K562 (cell line): ENCODE measurements around the gene PTBP3. TPM values are rescaled to one million over a fixed set of nuclear protein-coding genes. Genes with fewer than 3 reads are reported as not detected.

ENCODE experiments used
- ARID4B ChIP-seq: sonication (generic); formaldehyde crosslinking; IDR thresholded peaks from 2 replicates; pipeline ENCODE4 v1.8.0; 2022; ENCODE audit warnings: mild to moderate bottlenecking, missing genetic modification reagents
- DACH1 ChIP-seq: fragments of 450-650 bp; IDR thresholded peaks from 2 replicates; pipeline ENCODE4 v1.6.1; 2018; ENCODE audit not compliant: partially characterized antibody
- FOXJ2 ChIP-seq: fragments of 200-800 bp; sonication (Bioruptor generic); IDR thresholded peaks from 2 replicates; pipeline ENCODE4 v1.6.1; 2016; ENCODE audit warnings: missing genetic modification characterization, missing compliant biosample characterization
- IRF9 ChIP-seq: fragments of 450-650 bp; IDR thresholded peaks from 2 replicates; pipeline ENCODE4 v1.6.1; 2016; ENCODE audit warnings: missing biosample characterization, missing genetic modification characterization
- NFE2L1 ChIP-seq: fragments of 450-650 bp; IDR thresholded peaks from 2 replicates; pipeline ENCODE4 v1.6.1; 2016; ENCODE audit warnings: missing genetic modification characterization, low read depth, mild to moderate bottlenecking, missing compliant biosample characterization, moderate library complexity, borderline replicate concordance
- SAFB ChIP-seq: fragments of 200-400 bp; formaldehyde crosslinking; IDR thresholded peaks from 2 replicates; pipeline ENCODE4 v1.6.1; 2017; ENCODE audit warnings: low read depth, low read length, borderline replicate concordance
- XRCC5 ChIP-seq: fragments of 200-400 bp; formaldehyde crosslinking; IDR thresholded peaks from 2 replicates; pipeline ENCODE4 v1.6.1; 2017; ENCODE audit warnings: low read depth, mild to moderate bottlenecking, low read length
- ZBTB1 ChIP-seq: sonication (generic); formaldehyde crosslinking; IDR thresholded peaks from 2 replicates; pipeline ENCODE4 v1.8.1; 2023; ENCODE audit warnings: missing genetic modification reagents, low read depth, mild to moderate bottlenecking, borderline replicate concordance
- ZBTB26 ChIP-seq: fragments of 450-650 bp; formaldehyde crosslinking; IDR thresholded peaks from 2 replicates; pipeline ENCODE4 v1.4.0; 2022; ENCODE audit warnings: missing genetic modification characterization
- ZC3H8 ChIP-seq: fragments of 450-650 bp; IDR thresholded peaks from 2 replicates; pipeline ENCODE4 v1.6.1; 2017
- ZNF239 ChIP-seq: fragments of 250-450 bp; sonication (Bioruptor Pico); IDR thresholded peaks from 2 replicates; pipeline ENCODE4 v1.4.0; 2020; ENCODE audit warnings: mild to moderate bottlenecking
- ZNF24 ChIP-seq: fragments of 450-650 bp; IDR thresholded peaks from 2 replicates; pipeline ENCODE4 v1.6.1; 2016
- ZNF395 ChIP-seq: fragments of 200-800 bp; sonication (Bioruptor generic); IDR thresholded peaks from 2 replicates; pipeline ENCODE4 v1.6.1; 2017; ENCODE audit warnings: missing genetic modification characterization, missing compliant biosample characterization
- ZNF512 ChIP-seq: IDR thresholded peaks from 2 replicates; pipeline ENCODE4 v1.6.1; 2016; ENCODE audit warnings: missing genetic modification characterization, missing compliant biosample characterization
- ZNF740 ChIP-seq, 3 experiments: fragments of 200-800 bp in 1 of 3; sonication (Bioruptor generic) in 1 of 3; sonication (generic) in 1 of 3; formaldehyde crosslinking in 1 of 3; IDR thresholded peaks; 2 replicates each; pipeline versions ENCODE4 v1.6.1 to v1.8.0; 2016 to 2022; ENCODE audit warnings: mild to moderate bottlenecking in 2 of 3, missing compliant biosample characterization in 2 of 3, missing genetic modification characterization in 2 of 3, missing genetic modification reagents in 1 of 3
- polyA plus RNA-seq, 8 experiments: library from polyadenylated mRNA; depleted of rRNA in 4 of 8; stranded (reverse) in 5 of 8; unstranded in 3 of 8; fragments of >200 nt; fragmentation: Nextera tagmentation in 2 of 8; fragmentation: Illumina TruSeq in 1 of 8; extraction: Ambion mirVana in 2 of 8; extraction: Trizol in 1 of 8; gene quantifications; 2 replicates each; pipeline versions ENCODE4 v1.2.1 to v1.2.3, GENCODE V29; 2011 to 2014; ENCODE audit warnings: inconsistent platforms in 1 of 8, missing spikeins in 1 of 8
- total RNA-seq, 7 experiments: library from RNA; depleted of rRNA in 6 of 7; stranded (reverse); fragments of >200 nt in 6 of 7; fragmentation: Illumina TruSeq in 2 of 7; extraction: Trizol in 2 of 7; gene quantifications; 2 replicates each; pipeline versions ENCODE4 v1.2.1 to v1.2.3, GENCODE V29; 2011 to 2021; ENCODE audit warnings: low replicate concordance in 1 of 7

Gene PTBP3
- total and polyA plus RNA-seq, 9 of the 15 experiments (the other 6 are each of a cell fraction or from before 2014, with no cell fraction given) = 22.4 to 132 (median 68.0) TPM

- TF ChIP-seq ZBTB1 (CRISPR knock-in tag) (no peak), ZNF512 (tag) (no peak), XRCC5 (no peak), ZNF740 (CRISPR knock-in tag; IDR thresholded peaks at IDR 0.05) (no peak), ZNF740 (tag; IDR thresholded peaks at IDR 0.05) (peak in 1 of 2 experiments; percentile 57; a peak in 1 of 4 replicates), NFE2L1 (tag) (peak; percentile 43; the same call in 1 of the 2 replicates), ZBTB26 (CRISPR knock-in tag) (no peak; the same call in 1 of the 2 replicates), ZC3H8 (no peak), ZNF239 (no peak; the same call in none of the 2 replicates), ZNF395 (peak; percentile 99), DACH1 (no peak), SAFB (no peak), ARID4B (CRISPR knock-in tag) (no peak), IRF9 (tag) (peak; percentile 62; the same call in 1 of the 2 replicates), ZNF24 (peak; percentile 48), FOXJ2 (tag) (no peak)
These were observed 108.8 kb downstream of the PTBP3 start (continued) for GRCh38 chr9:112224401-112225289.
